Psoas muscle (tissue), 8 donors: ENCODE measurements around the gene ZNF791. TPM values are rescaled to one million over a fixed set of nuclear protein-coding genes. Genes with fewer than 3 reads are reported as not detected.

ENCODE experiments used
- ATAC-seq, 4 donors: fragments of 200-7000 bp; cut with Tn5 transposase; one replicate each; pipeline ENCODE4 v1.9.1; 2020; ENCODE audit warnings: moderate library complexity in 3 of 4, mild to moderate bottlenecking in 2 of 4
- DNase-seq, 2 donors: peaks; one replicate each; pipeline ENCODE4 v3.0.0-alpha.2; 2020
- H3K27ac ChIP-seq: fragments of 200-600 bp; one replicate; pipeline ENCODE4 v1.8.0; 2022
- H3K27me3 ChIP-seq, 3 donors: fragments of 200-600 bp in 1 of 3; one replicate each; pipeline versions ENCODE4 v1.6.1 to v1.8.0; 2013 to 2022; ENCODE audit warnings: low read length in 2 of 3, mild to moderate bottlenecking in 2 of 3, moderate library complexity in 1 of 3; ENCODE audit not compliant: insufficient read depth in 3 of 3
- H3K36me3 ChIP-seq, 2 donors: fragments of 200-600 bp in 1 of 2; one replicate each; pipeline versions ENCODE4 v1.6.1 to v1.8.0; 2013 to 2022; ENCODE audit warnings: low read depth in 1 of 2, mild to moderate bottlenecking in 1 of 2, moderate library complexity in 1 of 2; ENCODE audit not compliant: insufficient read depth in 1 of 2
- H3K4me1 ChIP-seq: fragments of 200-600 bp; one replicate; pipeline ENCODE4 v1.8.0; 2022
- H3K4me3 ChIP-seq: fragments of 200-600 bp; one replicate; pipeline ENCODE4 v1.8.0; 2022; ENCODE audit warnings: mild to moderate bottlenecking
- H3K9me3 ChIP-seq: fragments of 200-600 bp; one replicate; pipeline ENCODE4 v1.8.0; 2022
- CTCF ChIP-seq: fragments of 200-600 bp; IDR thresholded peaks from one replicate; pipeline ENCODE4 v1.8.0; 2022; ENCODE audit warnings: antibody characterized with exemption
- WGBS, 3 donors: extraction: QIAGEN DNeasy Blood & Tissue Kit; methylation state at CpG; one replicate each; pipeline versions ENCODE4 v1.1.6 to v1.1.7; 2013; 5-methylcytosine and 5-hydroxymethylcytosine counted together
- intact Hi-C, 2 donors: fragments of 100-400 bp; cut with DNase I; formaldehyde crosslinking; loops; one replicate each; pipeline versions ENCODE4 v1.11.0 to v1.14.2; 2022
- polyA plus RNA-seq, 3 donors: library from polyadenylated mRNA; stranded (reverse); fragments of 200-250 nt; gene quantifications; one replicate each; pipeline ENCODE4 v1.2.3, GENCODE V29; 2013
- total RNA-seq, 4 donors: library from RNA; stranded (reverse); fragmentation: NEBNext Ultra II Directional in 2 of 4; extraction: Animal tissue kit (Norgen Biotek cat#: 25700) in 2 of 4; gene quantifications; one replicate each; pipeline versions ENCODE4 v1.2.1 to v1.2.4, GENCODE V29; 2021 to 2023
- donor health status: healthy with polysubstance abuse.
- donor health status: DM: no; HTN: no; CAD: no; lungs with moderate emphysema.
- donor health status: Bipolar disorder and iron deficiency.
- donor health status: healthy.
- donor health status: DM: yes; HTN: yes; CAD: no.
- donor health status: DM: no; HTN: no; CAD: no.
- donor health status: DM: no; HTN: no; CAD: no.
- donor health status: DM: yes; HTN: yes; CAD: no.

Gene ZNF791
- total and polyA plus RNA-seq, 7 donors, result 4.1 to 18.9 (median 8.8) TPM

DNA sequence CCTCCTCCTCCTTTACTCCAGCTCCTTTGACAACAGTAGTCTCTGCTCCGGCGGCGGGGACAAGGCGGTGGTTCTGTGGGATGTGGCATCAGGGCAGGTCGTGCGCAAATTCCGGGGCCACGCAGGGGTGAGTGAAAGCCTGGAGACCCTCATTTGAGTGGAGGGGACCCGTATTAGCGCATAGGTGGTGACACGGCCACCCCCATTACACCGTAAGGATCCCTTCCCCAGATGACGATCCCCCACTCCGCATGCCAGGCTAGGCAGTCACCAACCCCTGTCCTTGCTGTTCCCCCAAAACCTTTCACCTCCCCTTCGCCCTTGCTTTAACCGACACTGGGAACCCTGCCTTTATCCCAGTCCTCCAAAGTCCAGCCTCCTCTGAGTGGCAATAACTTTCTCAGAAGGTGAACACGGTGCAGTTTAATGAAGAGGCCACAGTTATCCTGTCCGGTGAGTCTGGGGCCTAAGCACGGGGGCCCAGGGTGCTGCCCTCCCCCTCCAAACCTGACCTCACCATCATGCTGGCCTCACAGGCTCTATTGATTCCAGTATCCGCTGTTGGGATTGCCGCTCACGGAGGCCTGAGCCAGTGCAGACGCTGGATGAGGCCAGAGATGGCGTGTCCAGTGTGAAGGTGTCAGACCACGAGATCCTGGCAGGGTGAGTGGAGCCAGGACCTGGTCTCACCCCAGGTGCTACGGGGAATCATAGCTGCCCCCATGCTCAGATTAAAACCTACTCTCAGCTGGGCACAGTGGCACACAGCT, 59.6 kb downstream of the ZNF791 start:
- intact Hi-C loops, result loop anchor here (5.0 to 10.0 kb wide), 2 partner anchors 106 to 108 kb away; no protein-coding TSS in a partner anchor
- Histone ChIP-seq H3K27me3 (no peaks in the 10 kb centered on the region), H3K27ac (peak overlapping the region; percentile 98), H3K4me1 (peaks cover 33% of the 10 kb centered on the region), H3K9me3 (no peaks in the 10 kb centered on the region), H3K36me3 (peaks cover 0 to 45% of the 10 kb centered on the region in 2 donors), H3K4me3 (peak overlapping the region; percentile 98)
- no peak for TF ChIP-seq CTCF
- no peak for DNase-seq
- WGBS, 3 donors, result 37 to 41% (median 38%) methylated on average over 26 of the region's 26 CpGs
- no peak for ATAC-seq

DNA sequence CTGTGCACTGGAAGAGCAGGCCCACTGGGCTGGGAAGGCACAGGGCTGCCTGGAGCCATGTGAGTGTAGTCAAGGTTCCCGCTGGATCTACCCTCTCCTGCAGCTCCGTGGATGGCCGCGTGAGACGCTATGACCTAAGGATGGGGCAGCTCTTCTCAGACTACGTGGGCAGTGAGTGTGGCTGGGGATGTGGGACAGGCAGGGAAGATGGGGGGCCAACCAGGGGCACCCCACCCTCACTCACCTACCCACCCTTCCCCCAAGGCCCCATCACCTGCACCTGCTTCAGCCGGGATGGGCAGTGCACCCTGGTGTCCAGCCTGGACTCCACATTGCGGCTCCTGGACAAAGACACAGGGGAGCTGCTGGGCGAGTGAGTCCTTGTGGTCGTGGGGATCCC, 62.0 kb downstream of the ZNF791 start:
- H3K4me1 ChIP-seq, result peaks cover 17% of the 10 kb centered on the region
- ATAC-seq (no peak), DNase-seq (no peak)
- no peaks in the 10 kb centered on the region for H3K27me3 ChIP-seq
- H3K27ac ChIP-seq, result no peak overlapping the region
- no peak overlapping the region for H3K4me3 ChIP-seq
- WGBS, 3 donors, result 75 to 88% (median 80%) methylated on average over 10 of the region's 10 CpGs
- H3K9me3 ChIP-seq, result no peaks in the 10 kb centered on the region
- intact Hi-C loops, result loop anchor here (5.0 to 10.0 kb wide), 2 partner anchors 108 to 110 kb away; no protein-coding TSS in a partner anchor
- peaks cover 0 to 67% of the 10 kb centered on the region in 2 donors for H3K36me3 ChIP-seq
- no peak for TF ChIP-seq CTCF

DNA sequence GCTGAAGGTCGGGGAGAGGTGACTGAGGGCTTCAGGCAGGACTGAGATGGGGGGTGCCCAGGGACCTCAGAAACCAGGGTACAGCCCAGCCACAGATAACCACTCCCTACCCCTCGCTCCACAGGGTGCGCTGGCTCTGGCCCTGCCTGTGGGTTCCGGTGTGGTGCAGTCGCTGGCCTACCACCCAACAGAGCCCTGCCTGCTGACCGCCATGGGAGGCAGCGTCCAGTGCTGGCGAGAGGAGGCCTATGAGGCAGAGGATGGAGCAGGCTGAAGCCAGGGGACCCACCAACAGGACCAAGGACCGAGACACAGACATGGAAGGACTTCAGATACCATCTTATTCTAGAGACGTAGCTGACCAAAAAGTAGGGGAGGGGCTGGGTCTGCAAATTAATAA, 64.7 kb downstream of the ZNF791 start:
- ATAC-seq (no peak), DNase-seq (no peak)
- Histone ChIP-seq H3K4me3 (no peak overlapping the region), H3K9me3 (no peaks in the 10 kb centered on the region), H3K27ac (no peak overlapping the region), H3K4me1 (peaks cover 7% of the 10 kb centered on the region), H3K27me3 (no peaks in the 10 kb centered on the region), H3K36me3 (peaks cover 5 to 88% of the 10 kb centered on the region in 2 donors)
- TF ChIP-seq CTCF, result no peak
- intact Hi-C loops, result loop anchor here (5.0 to 10.0 kb wide), 2 partner anchors 111 to 172 kb away; no protein-coding TSS in a partner anchor
- WGBS, 3 donors, result 90 to 95% (median 91%) methylated on average over 10 of the region's 10 CpGs

GRCh38 chr19:12675940-12676339, 65.2 kb downstream of the ZNF791 start:
- Histone ChIP-seq H3K27ac (no peak overlapping the region), H3K9me3 (no peaks in the 10 kb centered on the region), H3K4me1 (peaks cover 3% of the 10 kb centered on the region), H3K4me3 (no peak overlapping the region), H3K27me3 (no peaks in the 10 kb centered on the region), H3K36me3 (peaks cover 5 to 88% of the 10 kb centered on the region in 2 donors)
- no peak for DNase-seq
- WGBS, 3 donors, result 83 to 88% (median 87%) methylated on average over 15 of the region's 15 CpGs
- intact Hi-C loops, result loop anchor here (5.0 to 10.0 kb wide), 2 partner anchors 111 to 171 kb away; no protein-coding TSS in a partner anchor
- peak in 1 of 4 donors; percentile 4 for ATAC-seq
- TF ChIP-seq CTCF, result no peak
